ENCODE data around the gene LPGAT1. TPM values are rescaled to one million over a fixed set of nuclear protein-coding genes. Genes with fewer than 3 reads are reported as not detected.

Gene LPGAT1
- total RNA-seq, 1 experiment from 2014 or later: 50.6 TPM

- Histone ChIP-seq H3K9me3 (ENCODE audit: control insufficient read depth in 1 of 2, insufficient read depth in 1 of 2, low read depth in 1 of 2, low read length in 2 of 2) (no peaks in the 10 kb centered on the region), H3K9ac (ENCODE audit: low read length) (no peak overlapping the region), H3K27me3 (ENCODE audit: insufficient read depth, low read length) (no peaks in the 10 kb centered on the region), H2AFZ (ENCODE audit: low read depth, low read length, poor library complexity, severe bottlenecking) (no peak overlapping the region), H3K4me3 (replicated peaks in 1 of 2; ENCODE audit: low read depth in 1 of 2, low read length in 2 of 2) (no peak overlapping the region), H3K79me2 (ENCODE audit: insufficient read depth, low read length) (peaks cover 19% of the 10 kb centered on the region), H3K4me2 (ENCODE audit: low read length) (no peak overlapping the region), H3K9me2 (ENCODE audit: insufficient read depth) (no peaks in the 10 kb centered on the region), H3K27ac (ENCODE audit: low read depth, low read length) (no peak overlapping the region), H3K4me1 (ENCODE audit: control insufficient read depth in 1 of 2, insufficient read depth in 2 of 2, low read length in 2 of 2) (peaks cover 3 to 37% of the 10 kb centered on the region in 2 experiments; a peak in 2 of 4 replicates), H3K36me3 (ENCODE audit: control insufficient read depth in 1 of 2, insufficient read depth in 2 of 2, low read length in 2 of 2) (no peaks in the 10 kb centered on the region), H4K20me1 (ENCODE audit: insufficient read depth) (no peaks in the 10 kb centered on the region)
- no peak for ATAC-seq
- DNase-seq (ENCODE audit: low read depth, low spot score): no peak
- POLR2A ChIA-PET: no interaction called here
- CTCF ChIA-PET: no interaction called here
- no TSS peak for BruUV-seq (replicated peaks)
- TF ChIP-seq SP1 (IDR thresholded peaks at IDR 0.05; ENCODE audit: low read depth) (no peak), ELF1 (IDR thresholded peaks at IDR 0.05; ENCODE audit: borderline replicate concordance, low read depth) (no peak), SIN3A (IDR thresholded peaks at IDR 0.05; ENCODE audit: low read depth) (no peak), TCF7L2 (IDR thresholded peaks at IDR 0.05; ENCODE audit: borderline replicate concordance, extremely low read depth, insufficient read depth, insufficient read length) (no peak), EZH2 (IDR thresholded peaks at IDR 0.05) (no peak), ZBTB33 (IDR thresholded peaks at IDR 0.05; ENCODE audit: extremely low read depth, insufficient replicate concordance, low read length) (no peak), CEBPB (IDR thresholded peaks at IDR 0.05; ENCODE audit: low read depth) (no peak)
- RAD21 ChIA-PET (ENCODE audit: low non-redundant PET in 1 of 2, low total read pairs in 2 of 2, uncharacterized antibody in 2 of 2, unreplicated experiment in 2 of 2): no interaction called here
- intact Hi-C loops (cut with micrococcal nuclease): loop anchor here (5.0 kb wide), 1 partner anchor 130 kb away; no protein-coding TSS in a partner anchor
These were observed 3.5 kb downstream of the LPGAT1 start for GRCh38 chr1:211827051-211827450.

GRCh38 chr1:211825980-211826379 lies 4.6 kb downstream of the LPGAT1 start:
- Histone ChIP-seq H3K4me3 (replicated peaks in 1 of 2; ENCODE audit: low read depth in 1 of 2, low read length in 2 of 2) (no peak overlapping the region), H3K9ac (ENCODE audit: low read length) (no peak overlapping the region), H3K9me2 (ENCODE audit: insufficient read depth) (no peaks in the 10 kb centered on the region), H3K79me2 (ENCODE audit: insufficient read depth, low read length) (peaks cover 19% of the 10 kb centered on the region), H2AFZ (ENCODE audit: low read depth, low read length, poor library complexity, severe bottlenecking) (no peak overlapping the region), H4K20me1 (ENCODE audit: insufficient read depth) (no peaks in the 10 kb centered on the region), H3K4me1 (ENCODE audit: control insufficient read depth in 1 of 2, insufficient read depth in 2 of 2, low read length in 2 of 2) (peaks cover 3 to 35% of the 10 kb centered on the region in 2 experiments; a peak in 2 of 4 replicates), H3K4me2 (ENCODE audit: low read length) (no peak overlapping the region), H3K36me3 (ENCODE audit: control insufficient read depth in 1 of 2, insufficient read depth in 2 of 2, low read length in 2 of 2) (no peaks in the 10 kb centered on the region), H3K27me3 (ENCODE audit: insufficient read depth, low read length) (no peaks in the 10 kb centered on the region), H3K9me3 (ENCODE audit: control insufficient read depth in 1 of 2, insufficient read depth in 1 of 2, low read depth in 1 of 2, low read length in 2 of 2) (no peaks in the 10 kb centered on the region), H3K27ac (ENCODE audit: low read depth, low read length) (no peak overlapping the region)
- no peak for DNase-seq (ENCODE audit: low read depth, low spot score)
- ChIA-PET POLR2A (no interaction called here), CTCF (no interaction called here), RAD21 (ENCODE audit: low non-redundant PET in 1 of 2, low total read pairs in 2 of 2, uncharacterized antibody in 2 of 2, unreplicated experiment in 2 of 2) (no interaction called here)
- TF ChIP-seq SP1 (IDR thresholded peaks at IDR 0.05; ENCODE audit: low read depth): no peak
- no peak for TF ChIP-seq SIN3A (IDR thresholded peaks at IDR 0.05; ENCODE audit: low read depth)
- intact Hi-C loops (cut with micrococcal nuclease): loop anchor here (5.0 kb wide), 1 partner anchor 129 kb away; no protein-coding TSS in a partner anchor
- BruUV-seq (replicated peaks): no TSS peak
- ATAC-seq: no peak

All from HCT116 (cell line).